Activated naive CD4-positive, alpha-beta T cell treated with anti-CD3 and anti-CD28 coated beads, Interleukin-2, amount 50 U/mL, for 72 hours (primary cell): ENCODE data around the gene MRPL21. TPM values are rescaled to one million over a fixed set of nuclear protein-coding genes. Genes with fewer than 3 reads are reported as not detected.
"Not testable (repeated sequence)": the region's sequence is repeated elsewhere in the genome, so short reads cannot be mapped to it uniquely, and the experiment has no call there.

Experiments used
- ATAC-seq, 2 donors: fragments of 150-1000 bp; cut with Tn5 transposase; 2 replicates each; pipeline ENCODE4 v1.10.0; 2021; ENCODE audit warnings: mild to moderate bottlenecking in 2 of 2, moderate library complexity in 2 of 2
- DNase-seq, 2 donors: peaks; one replicate each; pipeline ENCODE4 v3.0.0; 2021 to 2022; ENCODE audit warnings: low spot score in 2 of 2
- H3K27ac Mint-ChIP-seq, 2 donors: one replicate each; pipeline ENCODE4 v1.8.0; 2022; ENCODE audit warnings: mild to moderate bottlenecking in 2 of 2, mixed read lengths in 2 of 2
- H3K36me3 Mint-ChIP-seq, 2 donors: one replicate each; pipeline ENCODE4 v1.8.0; 2022; ENCODE audit warnings: mixed read lengths in 2 of 2
- H3K9me3 Mint-ChIP-seq, 2 donors: one replicate each; pipeline ENCODE4 v1.8.0; 2022; ENCODE audit warnings: mixed read lengths in 2 of 2
- total RNA-seq, 2 donors: library from RNA; stranded (reverse); gene quantifications; one replicate each; pipeline ENCODE4 v1.2.3, GENCODE V29; 2022

MRPL21 gene
- total RNA-seq, 2 donors from 2014 or later, result 49.4 to 87.1 TPM

DNA sequence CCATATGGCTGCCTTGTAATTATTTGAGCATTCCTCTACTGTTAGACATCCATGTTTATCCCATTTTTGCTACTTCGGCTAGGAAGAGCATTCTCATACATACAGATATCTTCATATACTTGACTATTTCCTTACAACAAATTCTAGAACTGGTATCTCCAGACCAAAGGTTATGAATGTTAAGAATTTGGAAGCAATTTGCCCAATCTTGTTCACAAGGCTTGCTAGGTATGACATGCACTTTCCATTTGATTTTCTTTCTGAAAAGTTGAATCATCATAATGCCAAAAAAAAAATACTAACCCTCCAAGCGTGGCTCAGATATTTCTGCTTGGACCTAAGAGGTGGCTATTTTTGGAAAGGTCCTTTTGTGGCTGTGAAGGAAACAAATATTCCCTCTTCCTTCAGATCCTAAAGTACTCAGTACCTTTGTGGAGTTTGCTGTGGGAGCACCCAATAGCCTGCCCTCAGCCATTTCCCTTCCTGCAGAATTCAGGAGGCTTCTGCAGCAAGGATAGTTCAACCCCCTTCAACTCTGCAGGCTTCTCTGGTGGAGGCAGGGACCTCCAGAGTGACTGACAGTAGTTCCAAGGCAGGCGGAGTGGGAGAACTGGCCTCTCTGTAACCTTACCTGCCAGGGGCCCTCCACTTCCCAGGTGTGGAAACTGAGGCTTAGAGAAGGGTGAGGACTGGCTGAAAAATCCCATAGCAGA lies 39.9 kb downstream of the MRPL21 start:
- ATAC-seq (no peak), DNase-seq (no peak)
- Mint-ChIP-seq H3K27ac (no peak overlapping the region), H3K9me3 (no peaks in the 10 kb centered on the region), H3K36me3 (peaks cover 0 to 8% of the 10 kb centered on the region in 2 donors)

DNA sequence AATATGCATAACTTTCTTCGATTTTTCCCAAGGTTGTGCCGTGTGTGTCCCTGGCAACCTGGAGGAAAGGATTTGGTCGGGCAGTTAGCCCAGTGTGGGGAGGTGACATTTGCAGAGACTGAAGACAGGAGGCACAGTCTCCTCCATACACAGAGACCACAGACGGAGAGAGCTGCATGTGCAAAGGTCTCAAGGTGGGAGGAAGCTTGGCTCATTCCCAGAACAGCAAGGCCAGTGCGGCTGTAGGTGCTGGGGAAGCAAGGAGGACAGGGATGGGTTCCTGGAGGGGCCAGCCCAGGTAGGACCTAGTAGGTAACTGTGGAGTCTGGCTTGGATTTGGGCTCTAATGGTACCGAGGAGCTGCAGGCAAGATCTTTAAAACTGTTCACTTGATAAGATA lies 41.2 kb downstream of the MRPL21 start:
- no peak for ATAC-seq
- Mint-ChIP-seq H3K27ac (no peak overlapping the region), H3K36me3 (peaks cover 0 to 8% of the 10 kb centered on the region in 2 donors), H3K9me3 (no peaks in the 10 kb centered on the region)
- DNase-seq, result no peak

DNA sequence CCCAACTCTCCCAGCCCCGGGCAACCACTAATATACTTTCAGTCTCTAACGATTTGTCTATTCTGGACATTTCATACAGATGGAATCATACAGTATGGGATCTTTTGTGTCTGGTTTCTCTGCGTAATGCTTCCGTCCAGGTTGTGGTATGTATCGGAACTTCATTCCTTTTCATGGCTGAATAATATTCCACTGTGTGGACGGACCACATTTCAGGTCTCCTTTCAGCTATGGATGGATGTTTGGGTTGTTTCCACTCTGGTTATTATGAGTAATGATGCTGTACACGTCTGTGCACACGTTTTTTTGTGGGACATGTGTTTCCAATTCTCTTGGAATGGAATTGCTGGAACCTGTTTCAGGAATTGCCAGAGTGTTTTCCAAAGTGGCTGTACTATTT lies 44.5 kb downstream of the MRPL21 start:
- Mint-ChIP-seq H3K9me3 (no peaks in the 10 kb centered on the region), H3K36me3 (peaks cover 0 to 6% of the 10 kb centered on the region in 2 donors), H3K27ac (no peak overlapping the region)
- ATAC-seq, result no peak
- no peak for DNase-seq

DNA sequence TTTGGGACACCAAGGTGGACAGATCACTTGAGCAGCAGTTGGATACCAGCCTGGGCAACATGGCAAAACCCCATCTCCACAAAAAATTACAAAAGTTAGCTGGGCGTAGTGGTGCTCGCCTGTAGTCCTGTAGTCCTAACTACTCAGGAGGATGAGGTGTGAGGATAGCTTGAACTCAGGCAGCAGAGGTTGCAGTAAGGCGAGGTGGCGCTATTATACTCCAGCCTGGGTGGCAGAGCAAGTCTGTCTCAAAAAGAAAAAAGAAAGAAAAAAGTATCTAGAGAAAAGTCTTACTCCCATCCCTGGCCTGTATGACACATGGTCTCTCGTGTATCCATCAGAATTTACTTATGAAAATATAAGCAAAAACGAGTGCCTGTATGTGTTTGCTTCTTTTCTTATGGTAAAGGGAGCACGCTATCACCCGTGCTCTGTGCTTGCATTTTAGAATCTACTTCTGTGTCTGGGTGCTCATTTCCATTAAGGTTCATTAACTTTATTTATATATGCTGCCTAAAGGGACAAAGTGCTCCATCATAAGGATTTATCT lies 46.5 kb downstream of the MRPL21 start:
- ATAC-seq (no peak), DNase-seq (no peak)
- Mint-ChIP-seq H3K36me3 (no peaks in the 10 kb centered on the region), H3K27ac (no peak overlapping the region), H3K9me3 (no peaks in the 10 kb centered on the region)

DNA sequence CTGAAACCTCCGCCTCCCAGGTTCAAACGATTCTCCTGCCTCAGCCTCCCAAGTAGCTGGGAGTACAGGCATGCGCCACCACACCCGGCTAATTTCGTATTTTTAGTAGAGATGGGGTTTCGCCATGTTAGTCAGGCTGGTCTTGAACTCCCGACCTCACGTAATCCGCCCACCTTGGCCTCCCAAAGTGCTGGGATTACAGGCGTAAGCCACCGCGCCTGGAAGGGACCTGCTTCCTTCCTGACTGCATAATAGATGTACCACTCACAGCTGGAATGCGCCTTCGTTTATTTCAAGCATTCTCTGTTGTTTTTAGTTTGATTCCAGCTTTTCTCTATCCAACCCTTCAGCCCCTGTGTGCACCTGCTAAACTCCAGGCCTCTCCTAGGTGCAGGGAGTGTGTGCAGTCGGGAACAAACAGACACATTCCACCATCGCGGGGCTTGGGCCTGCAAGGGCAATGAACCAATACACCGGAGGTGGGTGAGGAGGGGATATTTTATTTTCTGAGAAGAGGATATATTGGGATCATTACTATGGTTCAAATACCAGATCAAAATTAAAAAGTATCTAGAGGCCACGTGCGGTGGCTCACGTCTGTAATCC lies 47.1 kb downstream of the MRPL21 start:
- H3K36me3 Mint-ChIP-seq, ATAC-seq, DNase-seq, H3K9me3 Mint-ChIP-seq, H3K27ac Mint-ChIP-seq: not testable (repeated sequence)

DNA sequence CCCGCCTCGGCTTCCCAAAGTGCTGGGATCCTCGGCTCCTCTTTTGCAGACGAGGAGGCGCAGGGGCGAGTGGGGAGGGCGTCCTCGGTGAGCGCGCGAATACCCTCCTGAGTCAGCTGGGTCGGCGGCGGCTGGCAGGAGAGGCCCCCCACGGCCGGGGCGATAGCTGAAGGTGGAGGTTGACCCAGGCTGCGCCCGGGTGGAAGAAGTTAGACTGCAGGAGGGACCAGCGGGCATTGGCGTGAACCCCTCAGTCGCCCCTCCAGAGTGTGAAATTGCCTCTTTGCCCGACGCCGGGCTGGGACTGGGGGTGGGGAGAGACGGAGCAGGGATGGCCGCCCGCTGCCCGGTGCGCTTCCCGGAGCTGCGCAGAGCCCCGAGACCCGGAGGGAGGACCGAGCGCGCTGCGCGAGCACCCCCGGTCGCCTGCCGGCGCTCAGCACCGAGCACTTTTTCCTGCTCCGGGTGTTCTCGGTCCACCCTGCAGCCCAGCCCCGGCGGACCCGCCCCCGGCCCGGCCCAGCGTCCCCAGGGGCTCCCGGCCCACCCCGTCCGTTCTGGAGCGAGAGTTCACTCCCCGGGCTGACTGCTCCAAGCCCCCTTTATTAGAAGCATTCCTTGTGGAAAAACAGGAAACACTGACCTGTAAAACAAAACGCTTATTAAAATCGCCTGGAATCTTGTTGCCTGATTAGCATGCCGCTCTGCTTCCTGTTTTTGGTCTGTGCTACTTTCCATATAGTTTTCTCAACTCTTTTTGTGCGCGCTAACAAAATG lies 48.2 kb downstream of the MRPL21 start:
- Mint-ChIP-seq H3K9me3 (no peaks in the 10 kb centered on the region), H3K36me3 (no peaks in the 10 kb centered on the region), H3K27ac (no peak overlapping the region)
- DNase-seq, result no peak
- peak; percentile 14 to 58 for ATAC-seq

DNA sequence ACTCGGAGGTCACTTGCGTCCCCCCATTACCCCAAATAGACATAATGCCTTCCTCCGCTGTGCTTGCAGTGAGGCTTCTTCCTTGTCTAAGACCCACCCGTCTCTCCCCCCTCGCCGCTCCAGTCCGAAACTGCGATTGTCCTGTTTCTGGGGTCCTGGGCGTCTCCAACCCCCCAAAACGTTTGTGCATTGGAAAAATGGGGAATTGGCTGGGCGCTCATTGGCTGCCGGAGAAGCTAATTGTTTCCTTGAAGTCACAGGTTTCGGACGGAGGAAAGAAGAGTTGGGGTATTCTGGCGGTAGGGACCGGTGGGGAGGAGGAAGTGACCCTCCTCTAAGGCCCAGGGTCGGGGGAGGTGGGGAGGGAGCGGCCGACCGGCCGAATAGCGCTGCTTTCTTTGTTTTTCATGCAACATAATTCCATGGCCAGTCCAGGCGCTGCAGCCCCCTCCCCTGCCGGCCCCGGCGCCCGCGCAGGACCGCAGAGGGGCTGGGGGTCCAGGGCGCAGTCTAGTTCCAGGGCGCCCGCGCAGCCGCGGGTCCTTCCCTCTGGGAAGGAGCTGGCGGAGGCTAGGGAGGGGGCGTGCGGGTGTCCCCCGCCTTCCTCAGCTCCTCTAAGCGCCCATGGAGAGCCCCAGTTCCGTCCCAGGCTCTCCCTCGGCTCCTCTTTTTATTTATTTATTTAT lies 49.2 kb downstream of the MRPL21 start:
- DNase-seq (no peak), ATAC-seq (no peak)
- Mint-ChIP-seq H3K27ac (no peak overlapping the region), H3K9me3 (no peaks in the 10 kb centered on the region), H3K36me3 (no peaks in the 10 kb centered on the region)

DNA sequence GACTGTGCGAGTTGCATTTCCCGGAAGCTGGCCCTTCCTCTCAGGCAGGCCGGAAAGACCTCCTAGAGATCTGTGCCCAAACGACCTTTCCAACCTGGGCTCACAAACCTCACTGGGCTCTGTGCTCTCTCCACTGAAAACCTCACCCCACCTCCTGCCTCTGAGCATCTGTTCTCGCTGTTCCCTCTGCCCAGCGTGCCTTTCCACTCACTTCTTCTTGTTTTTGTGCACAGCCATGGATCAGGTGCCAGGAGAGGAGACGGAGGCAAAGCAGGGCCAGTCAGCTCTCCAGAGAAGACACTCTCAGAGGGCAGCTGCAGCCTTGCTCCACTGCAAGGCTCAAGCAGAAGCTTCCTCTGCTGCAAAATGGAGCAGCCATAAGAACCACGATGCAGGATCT lies 51.0 kb downstream of the MRPL21 start:
- H3K9me3 Mint-ChIP-seq, result no peaks in the 10 kb centered on the region
- H3K27ac Mint-ChIP-seq, result no peak overlapping the region
- ATAC-seq (no peak), DNase-seq (no peak)
- no peaks in the 10 kb centered on the region for H3K36me3 Mint-ChIP-seq

DNA sequence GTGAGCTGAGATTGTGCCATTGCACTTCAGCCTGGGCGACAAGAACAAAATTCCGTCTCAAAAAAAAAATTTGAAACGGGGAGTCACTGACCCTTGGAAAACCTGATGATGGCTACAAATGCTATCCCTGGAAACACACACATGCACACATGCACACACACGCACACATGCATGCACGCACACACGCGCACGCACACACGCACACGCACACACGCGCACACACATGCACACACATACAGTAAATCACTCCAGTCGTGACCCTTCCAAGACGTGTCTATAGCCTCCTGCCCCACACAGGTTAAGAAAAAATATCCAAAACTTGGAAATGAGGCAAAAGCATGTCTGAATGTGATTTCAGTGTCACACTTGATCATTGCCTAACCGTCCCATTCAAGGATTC lies 55.2 kb downstream of the MRPL21 start:
- ATAC-seq (no peak), DNase-seq (no peak)
- H3K9me3 Mint-ChIP-seq, result no peaks in the 10 kb centered on the region
- no peaks in the 10 kb centered on the region for H3K36me3 Mint-ChIP-seq
- no peak overlapping the region for H3K27ac Mint-ChIP-seq

DNA sequence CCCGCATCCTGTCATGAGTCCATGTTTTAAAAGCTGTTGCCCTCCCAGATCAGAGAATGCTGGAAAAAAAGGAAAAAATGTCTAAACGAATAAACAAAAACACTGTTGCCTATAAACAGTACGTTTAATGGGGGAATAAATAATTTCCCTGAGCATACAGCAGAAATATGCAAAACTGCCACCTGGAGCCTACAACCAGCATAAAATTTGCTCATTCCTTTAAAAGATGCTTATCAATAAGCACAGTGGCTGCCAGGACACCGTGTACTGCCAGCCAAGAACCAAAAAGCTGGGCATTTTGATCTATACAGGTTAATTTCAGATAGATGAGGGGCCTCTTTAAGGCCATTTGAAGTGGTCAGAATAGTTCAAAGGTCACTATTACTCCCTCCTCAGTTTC lies 56.2 kb downstream of the MRPL21 start:
- H3K9me3 Mint-ChIP-seq, result no peaks in the 10 kb centered on the region
- no peak overlapping the region for H3K27ac Mint-ChIP-seq
- no peak for ATAC-seq
- H3K36me3 Mint-ChIP-seq, result no peaks in the 10 kb centered on the region
- no peak for DNase-seq

DNA sequence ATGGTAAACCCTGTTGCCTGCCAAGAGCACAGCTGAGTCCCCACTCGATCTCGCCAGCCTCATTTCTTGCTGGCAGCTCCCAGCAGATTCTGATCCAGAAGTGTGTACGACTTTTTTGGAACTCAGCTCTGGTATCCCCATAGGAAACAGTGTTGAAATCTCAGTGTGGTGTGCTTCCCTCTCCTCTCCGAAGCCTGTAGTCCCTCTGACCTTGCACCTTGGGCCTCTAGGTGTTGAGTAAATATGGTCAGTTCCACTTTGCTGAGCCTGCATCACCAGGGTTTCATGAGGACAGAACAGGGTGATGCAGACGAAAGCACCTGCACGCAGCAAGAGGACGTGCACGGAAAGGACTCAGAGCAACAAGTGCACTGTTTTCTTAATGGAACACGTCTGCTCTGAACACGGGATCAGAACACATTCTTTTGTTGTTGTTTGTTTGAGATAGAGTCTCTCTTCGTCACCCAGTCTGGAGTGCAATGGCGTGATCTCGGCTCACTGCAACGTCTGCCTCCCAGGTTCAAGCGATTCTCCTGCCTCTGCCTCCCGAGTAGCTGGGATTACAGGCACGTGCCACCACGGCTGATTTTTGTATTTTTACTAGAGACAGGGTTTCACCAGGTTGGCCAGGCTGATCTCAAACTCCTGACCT lies 58.2 kb downstream of the MRPL21 start:
- no peak overlapping the region for H3K27ac Mint-ChIP-seq
- DNase-seq (no peak), ATAC-seq (no peak)
- H3K9me3 Mint-ChIP-seq, result no peaks in the 10 kb centered on the region
- no peaks in the 10 kb centered on the region for H3K36me3 Mint-ChIP-seq

DNA sequence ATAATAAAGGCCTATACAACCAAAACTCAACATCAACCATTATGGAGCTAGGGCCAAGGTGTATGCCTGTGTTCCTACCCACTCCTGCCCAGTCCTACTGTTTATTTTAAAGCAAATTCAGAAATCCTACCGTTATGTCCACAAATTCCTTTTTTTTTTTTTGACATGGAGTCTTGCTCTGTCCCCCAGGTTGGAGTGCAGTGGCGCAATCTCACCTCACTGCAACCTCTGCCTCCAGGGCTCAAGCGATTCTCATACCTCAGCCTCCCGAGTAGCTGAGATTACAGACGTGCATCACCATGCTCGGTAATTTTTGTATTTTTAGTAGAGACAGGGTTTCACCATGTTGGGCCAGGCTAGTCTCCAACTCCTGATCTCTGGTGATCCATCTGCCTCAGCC lies 58.8 kb downstream of the MRPL21 start:
- no peak for DNase-seq
- ATAC-seq, result no peak
- Mint-ChIP-seq H3K27ac (no peak overlapping the region), H3K36me3 (no peaks in the 10 kb centered on the region), H3K9me3 (no peaks in the 10 kb centered on the region)

DNA sequence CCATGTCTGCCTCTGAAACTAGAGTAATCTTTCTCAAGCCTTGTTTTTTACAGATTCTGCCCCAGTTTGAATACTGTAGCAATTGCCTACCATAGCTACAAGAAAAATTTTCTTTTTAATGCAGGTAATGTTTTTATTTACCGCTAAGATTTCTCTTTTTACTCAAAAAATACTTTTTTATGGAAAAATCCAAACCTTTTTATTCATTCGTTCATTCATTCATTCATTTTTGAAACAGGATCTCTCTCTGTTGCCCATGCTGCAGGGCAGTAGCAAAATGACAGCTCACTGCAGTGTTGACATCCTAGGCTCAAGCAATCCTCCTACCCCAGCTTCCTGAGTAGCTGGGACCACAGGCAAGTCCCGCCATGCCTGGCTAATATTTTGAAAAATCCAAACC lies 59.3 kb downstream of the MRPL21 start:
- ATAC-seq, result no peak
- Mint-ChIP-seq H3K36me3 (no peaks in the 10 kb centered on the region), H3K27ac (peak overlapping the region in 1 of 2 donors; percentile 79), H3K9me3 (no peaks in the 10 kb centered on the region)
- no peak for DNase-seq

DNA sequence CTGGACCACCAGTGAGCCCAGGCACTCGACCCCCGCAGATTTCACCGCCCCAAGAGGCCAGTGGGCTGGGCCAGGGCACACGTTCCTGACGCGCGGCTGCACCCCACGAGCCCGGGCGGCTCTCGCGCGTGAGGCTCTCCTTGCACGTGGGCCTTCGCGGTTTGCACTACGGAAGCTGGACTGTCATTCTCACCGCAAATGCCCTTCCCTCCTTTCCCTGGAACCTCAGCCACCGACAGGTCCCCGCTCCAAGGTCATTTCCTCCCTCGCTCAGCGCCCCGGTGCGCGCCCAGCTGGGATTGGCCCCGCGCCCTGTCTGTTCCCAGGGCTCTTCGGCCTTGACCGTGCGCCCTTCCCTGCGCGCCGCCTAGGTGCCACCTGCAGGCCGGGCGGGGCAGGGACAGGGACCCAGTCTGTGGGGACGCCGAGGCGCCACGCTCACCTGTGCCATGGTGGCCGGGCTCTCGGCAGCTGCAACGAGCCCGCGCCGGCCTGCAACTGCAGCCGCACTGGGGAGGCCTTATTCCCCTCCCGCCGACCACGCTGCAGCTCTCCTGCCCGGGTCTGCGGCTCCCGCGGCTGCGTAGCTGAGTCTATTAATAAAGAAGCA lies 59.8 kb downstream of the MRPL21 start:
- Mint-ChIP-seq H3K27ac (peak overlapping the region; percentile 44 to 79), H3K36me3 (no peaks in the 10 kb centered on the region), H3K9me3 (no peaks in the 10 kb centered on the region)
- DNase-seq, result peak; percentile 82 to 87
- ATAC-seq, result peak; percentile 72 to 80

DNA sequence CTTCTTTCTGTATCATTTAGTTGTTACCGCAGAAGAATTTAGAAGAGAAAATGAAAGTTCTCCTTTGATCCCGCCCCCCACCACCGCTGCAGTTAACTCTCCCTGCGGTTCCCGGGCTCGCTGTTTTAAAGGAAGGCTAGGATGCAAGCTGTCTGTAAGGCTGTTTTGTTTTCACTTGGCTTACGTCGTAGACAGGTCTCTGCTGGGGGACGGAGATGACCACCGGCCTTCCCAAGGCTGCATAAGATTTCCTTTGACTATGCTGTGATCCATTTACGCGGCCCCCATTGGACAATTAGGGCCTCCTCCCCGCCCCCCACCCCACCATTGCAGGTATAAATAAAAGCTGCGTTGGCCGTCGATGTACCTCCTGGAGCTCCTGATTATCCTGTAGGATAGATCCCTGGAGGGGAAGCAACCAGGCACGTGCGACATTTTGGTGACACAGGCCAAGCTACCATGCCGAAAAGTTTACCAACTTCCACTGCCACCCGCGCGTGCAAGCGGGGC lies 60.5 kb downstream of the MRPL21 start:
- Mint-ChIP-seq H3K9me3 (no peaks in the 10 kb centered on the region), H3K36me3 (no peaks in the 10 kb centered on the region), H3K27ac (peak overlapping the region in 1 of 2 donors; percentile 79)
- ATAC-seq, result no peak
- peak in 1 of 2 donors; percentile 48 for DNase-seq
